Liver (tissue), 3 donors: ENCODE measurements around the gene PPP1R16B.

Experiments
- EGR1 ChIP-seq, 2 donors: IDR thresholded peaks; 2 replicates each; pipeline ENCODE4 v1.6.1; 2016 to 2018; ENCODE audit warnings: antibody characterized with exemption in 2 of 2, low read depth in 2 of 2
- HNF4G ChIP-seq: IDR thresholded peaks from 2 replicates; pipeline ENCODE4 v1.6.1; 2016; ENCODE audit warnings: antibody characterized with exemption
- JUND ChIP-seq, 2 donors: IDR thresholded peaks; 2 replicates each; pipeline ENCODE4 v1.6.1; 2016; ENCODE audit warnings: antibody characterized with exemption in 2 of 2
- RAD21 ChIP-seq, 2 donors: IDR thresholded peaks; 2 replicates each; pipeline ENCODE4 v1.6.1; 2016; ENCODE audit warnings: antibody characterized with exemption in 2 of 2, mild to moderate bottlenecking in 2 of 2
- RXRA ChIP-seq, 2 donors: IDR thresholded peaks; 2 replicates each; pipeline ENCODE4 v1.6.1; 2017 to 2018; ENCODE audit warnings: antibody characterized with exemption in 2 of 2, mild to moderate bottlenecking in 1 of 2
- SP1 ChIP-seq: IDR thresholded peaks from 2 replicates; pipeline ENCODE4 v1.6.1; 2018; ENCODE audit warnings: antibody characterized with exemption, mild to moderate bottlenecking
- TAF1 ChIP-seq: conservative IDR thresholded peaks from 2 replicates; pipeline ENCODE4 v1.6.1; 2016; ENCODE audit warnings: antibody characterized with exemption, mild to moderate bottlenecking
- YY1 ChIP-seq: IDR thresholded peaks from 2 replicates; pipeline ENCODE4 v1.6.1; 2016; ENCODE audit warnings: antibody characterized with exemption, mild to moderate bottlenecking
- TF ChIP-seq, protein P1 (sequence below): IDR thresholded peaks from 2 replicates; pipeline ENCODE4 v1.6.1; 2016; ENCODE audit warnings: antibody characterized with exemption
- TF ChIP-seq, protein P2 (sequence below): fragments of 150-350 bp; IDR thresholded peaks from 2 replicates; pipeline ENCODE4 v1.5.1; 2017; ENCODE audit warnings: improper control_type of control experiment, low read depth, low read length; ENCODE audit not compliant: missing input control
- TF ChIP-seq, protein P3 (sequence below): IDR thresholded peaks from 2 replicates; pipeline ENCODE4 v1.6.1; 2016; ENCODE audit warnings: antibody characterized with exemption, mild to moderate bottlenecking
- TF ChIP-seq, protein P4 (sequence below): IDR thresholded peaks from 2 replicates; pipeline ENCODE4 v1.6.1; 2016; ENCODE audit warnings: antibody characterized with exemption
- donor health status: healthy.
- donor health status: healthy.

DNA sequence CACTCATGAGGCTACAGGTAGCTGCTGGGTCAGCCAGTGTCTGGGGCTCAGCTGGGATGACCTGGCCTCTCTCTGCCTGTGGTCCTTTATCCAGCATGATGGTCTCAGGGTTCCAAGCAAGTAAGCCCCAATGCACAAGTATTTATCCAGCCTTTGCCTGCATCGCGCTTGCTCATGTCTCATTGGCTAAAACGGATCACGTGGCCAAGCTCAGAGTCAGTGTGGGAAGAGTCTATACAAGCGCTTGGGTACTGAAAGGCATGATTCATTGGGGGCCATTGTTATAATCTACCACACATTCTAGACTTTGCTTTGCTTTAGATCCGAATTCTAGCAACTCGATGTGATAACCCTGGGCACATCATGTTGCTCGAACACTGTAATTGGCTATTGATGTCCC is 48.3 kb downstream of the PPP1R16B start:
- TF ChIP-seq, protein P1, sequence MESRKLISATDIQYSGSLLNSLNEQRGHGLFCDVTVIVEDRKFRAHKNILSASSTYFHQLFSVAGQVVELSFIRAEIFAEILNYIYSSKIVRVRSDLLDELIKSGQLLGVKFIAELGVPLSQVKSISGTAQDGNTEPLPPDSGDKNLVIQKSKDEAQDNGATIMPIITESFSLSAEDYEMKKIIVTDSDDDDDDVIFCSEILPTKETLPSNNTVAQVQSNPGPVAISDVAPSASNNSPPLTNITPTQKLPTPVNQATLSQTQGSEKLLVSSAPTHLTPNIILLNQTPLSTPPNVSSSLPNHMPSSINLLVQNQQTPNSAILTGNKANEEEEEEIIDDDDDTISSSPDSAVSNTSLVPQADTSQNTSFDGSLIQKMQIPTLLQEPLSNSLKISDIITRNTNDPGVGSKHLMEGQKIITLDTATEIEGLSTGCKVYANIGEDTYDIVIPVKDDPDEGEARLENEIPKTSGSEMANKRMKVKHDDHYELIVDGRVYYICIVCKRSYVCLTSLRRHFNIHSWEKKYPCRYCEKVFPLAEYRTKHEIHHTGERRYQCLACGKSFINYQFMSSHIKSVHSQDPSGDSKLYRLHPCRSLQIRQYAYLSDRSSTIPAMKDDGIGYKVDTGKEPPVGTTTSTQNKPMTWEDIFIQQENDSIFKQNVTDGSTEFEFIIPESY = no peak
- TF ChIP-seq TAF1 = no peak
- TF ChIP-seq, protein P2, sequence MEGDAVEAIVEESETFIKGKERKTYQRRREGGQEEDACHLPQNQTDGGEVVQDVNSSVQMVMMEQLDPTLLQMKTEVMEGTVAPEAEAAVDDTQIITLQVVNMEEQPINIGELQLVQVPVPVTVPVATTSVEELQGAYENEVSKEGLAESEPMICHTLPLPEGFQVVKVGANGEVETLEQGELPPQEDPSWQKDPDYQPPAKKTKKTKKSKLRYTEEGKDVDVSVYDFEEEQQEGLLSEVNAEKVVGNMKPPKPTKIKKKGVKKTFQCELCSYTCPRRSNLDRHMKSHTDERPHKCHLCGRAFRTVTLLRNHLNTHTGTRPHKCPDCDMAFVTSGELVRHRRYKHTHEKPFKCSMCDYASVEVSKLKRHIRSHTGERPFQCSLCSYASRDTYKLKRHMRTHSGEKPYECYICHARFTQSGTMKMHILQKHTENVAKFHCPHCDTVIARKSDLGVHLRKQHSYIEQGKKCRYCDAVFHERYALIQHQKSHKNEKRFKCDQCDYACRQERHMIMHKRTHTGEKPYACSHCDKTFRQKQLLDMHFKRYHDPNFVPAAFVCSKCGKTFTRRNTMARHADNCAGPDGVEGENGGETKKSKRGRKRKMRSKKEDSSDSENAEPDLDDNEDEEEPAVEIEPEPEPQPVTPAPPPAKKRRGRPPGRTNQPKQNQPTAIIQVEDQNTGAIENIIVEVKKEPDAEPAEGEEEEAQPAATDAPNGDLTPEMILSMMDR = no peak
- TF ChIP-seq EGR1 (IDR thresholded peaks at IDR 0.05; ENCODE audit: low read depth in 2 of 2) = no peak
- TF ChIP-seq SP1 = no peak
- TF ChIP-seq RAD21 (IDR thresholded peaks at IDR 0.05) = no peak
- TF ChIP-seq JUND (IDR thresholded peaks at IDR 0.05) = no peak
- no peak for TF ChIP-seq RXRA (IDR thresholded peaks at IDR 0.05)
- TF ChIP-seq, protein P3, sequence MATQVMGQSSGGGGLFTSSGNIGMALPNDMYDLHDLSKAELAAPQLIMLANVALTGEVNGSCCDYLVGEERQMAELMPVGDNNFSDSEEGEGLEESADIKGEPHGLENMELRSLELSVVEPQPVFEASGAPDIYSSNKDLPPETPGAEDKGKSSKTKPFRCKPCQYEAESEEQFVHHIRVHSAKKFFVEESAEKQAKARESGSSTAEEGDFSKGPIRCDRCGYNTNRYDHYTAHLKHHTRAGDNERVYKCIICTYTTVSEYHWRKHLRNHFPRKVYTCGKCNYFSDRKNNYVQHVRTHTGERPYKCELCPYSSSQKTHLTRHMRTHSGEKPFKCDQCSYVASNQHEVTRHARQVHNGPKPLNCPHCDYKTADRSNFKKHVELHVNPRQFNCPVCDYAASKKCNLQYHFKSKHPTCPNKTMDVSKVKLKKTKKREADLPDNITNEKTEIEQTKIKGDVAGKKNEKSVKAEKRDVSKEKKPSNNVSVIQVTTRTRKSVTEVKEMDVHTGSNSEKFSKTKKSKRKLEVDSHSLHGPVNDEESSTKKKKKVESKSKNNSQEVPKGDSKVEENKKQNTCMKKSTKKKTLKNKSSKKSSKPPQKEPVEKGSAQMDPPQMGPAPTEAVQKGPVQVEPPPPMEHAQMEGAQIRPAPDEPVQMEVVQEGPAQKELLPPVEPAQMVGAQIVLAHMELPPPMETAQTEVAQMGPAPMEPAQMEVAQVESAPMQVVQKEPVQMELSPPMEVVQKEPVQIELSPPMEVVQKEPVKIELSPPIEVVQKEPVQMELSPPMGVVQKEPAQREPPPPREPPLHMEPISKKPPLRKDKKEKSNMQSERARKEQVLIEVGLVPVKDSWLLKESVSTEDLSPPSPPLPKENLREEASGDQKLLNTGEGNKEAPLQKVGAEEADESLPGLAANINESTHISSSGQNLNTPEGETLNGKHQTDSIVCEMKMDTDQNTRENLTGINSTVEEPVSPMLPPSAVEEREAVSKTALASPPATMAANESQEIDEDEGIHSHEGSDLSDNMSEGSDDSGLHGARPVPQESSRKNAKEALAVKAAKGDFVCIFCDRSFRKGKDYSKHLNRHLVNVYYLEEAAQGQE = no peak
- TF ChIP-seq HNF4G = no peak
- TF ChIP-seq, protein P4, sequence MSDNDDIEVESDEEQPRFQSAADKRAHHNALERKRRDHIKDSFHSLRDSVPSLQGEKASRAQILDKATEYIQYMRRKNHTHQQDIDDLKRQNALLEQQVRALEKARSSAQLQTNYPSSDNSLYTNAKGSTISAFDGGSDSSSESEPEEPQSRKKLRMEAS = no peak
- TF ChIP-seq YY1 = no peak
